Breast epithelium (tissue), 3 donors: ENCODE results near the gene PRKAA1.

ENCODE experiments used
- POLR2A ChIP-seq: fragments of 450-650 bp; IDR thresholded peaks from one replicate; pipeline ENCODE4 v1.6.1; 2016; ENCODE audit warnings: antibody characterized with exemption, mild to moderate bottlenecking, moderate library complexity
- POLR2AphosphoS5 ChIP-seq, 3 donors: sonication (generic); formaldehyde crosslinking; IDR thresholded peaks; one replicate each; pipeline ENCODE4 v1.6.1; 2017; ENCODE audit warnings: antibody characterized with exemption in 3 of 3
- TF ChIP-seq, protein P1 (sequence below), 3 donors: fragments of 450-650 bp; IDR thresholded peaks; one replicate each; pipeline ENCODE4 v1.5.1; 2016 to 2017; ENCODE audit warnings: antibody characterized with exemption in 3 of 3, mild to moderate bottlenecking in 3 of 3, moderate library complexity in 3 of 3

DNA sequence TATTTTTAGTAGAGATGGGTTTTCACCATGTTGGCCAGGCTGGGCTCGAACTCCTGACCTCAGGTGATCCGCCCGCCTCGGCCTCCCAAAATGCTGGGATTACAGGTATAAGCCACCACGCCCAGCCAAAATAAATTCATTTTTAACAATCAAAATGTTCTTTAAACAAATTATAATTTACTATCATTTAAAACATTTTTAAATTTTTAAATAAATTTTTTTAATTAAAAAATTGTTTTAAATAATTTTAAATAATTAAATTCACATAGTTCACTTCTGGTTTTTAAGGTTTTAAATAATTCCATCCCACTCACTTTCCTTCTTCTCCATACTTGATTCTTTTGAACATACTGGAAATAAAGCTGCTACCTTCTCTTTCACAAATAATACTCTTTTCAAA is 27.4 kb downstream of the PRKAA1 start:
- TF ChIP-seq POLR2AphosphoS5 (IDR thresholded peaks at IDR 0.05): no peak
- TF ChIP-seq, protein P1, sequence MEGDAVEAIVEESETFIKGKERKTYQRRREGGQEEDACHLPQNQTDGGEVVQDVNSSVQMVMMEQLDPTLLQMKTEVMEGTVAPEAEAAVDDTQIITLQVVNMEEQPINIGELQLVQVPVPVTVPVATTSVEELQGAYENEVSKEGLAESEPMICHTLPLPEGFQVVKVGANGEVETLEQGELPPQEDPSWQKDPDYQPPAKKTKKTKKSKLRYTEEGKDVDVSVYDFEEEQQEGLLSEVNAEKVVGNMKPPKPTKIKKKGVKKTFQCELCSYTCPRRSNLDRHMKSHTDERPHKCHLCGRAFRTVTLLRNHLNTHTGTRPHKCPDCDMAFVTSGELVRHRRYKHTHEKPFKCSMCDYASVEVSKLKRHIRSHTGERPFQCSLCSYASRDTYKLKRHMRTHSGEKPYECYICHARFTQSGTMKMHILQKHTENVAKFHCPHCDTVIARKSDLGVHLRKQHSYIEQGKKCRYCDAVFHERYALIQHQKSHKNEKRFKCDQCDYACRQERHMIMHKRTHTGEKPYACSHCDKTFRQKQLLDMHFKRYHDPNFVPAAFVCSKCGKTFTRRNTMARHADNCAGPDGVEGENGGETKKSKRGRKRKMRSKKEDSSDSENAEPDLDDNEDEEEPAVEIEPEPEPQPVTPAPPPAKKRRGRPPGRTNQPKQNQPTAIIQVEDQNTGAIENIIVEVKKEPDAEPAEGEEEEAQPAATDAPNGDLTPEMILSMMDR (IDR thresholded peaks at IDR 0.05): no peak
- TF ChIP-seq POLR2A: no peak
